GM21447 (cell line): ENCODE data around the gene DIAPH2.

Source experiments
- ATAC-seq: cut with Tn5 transposase; IDR thresholded peaks from one replicate; pipeline ENCODE4 v1.9.1; 2021; ENCODE audit not compliant: unreplicated experiment

Gene DIAPH2

GRCh38 chrX:97629597-97629985 is 944.9 kb downstream of the DIAPH2 start:
- ATAC-seq, result no peak

GRCh38 chrX:97633798-97634197 is 949.2 kb downstream of the DIAPH2 start:
- no peak for ATAC-seq

DNA sequence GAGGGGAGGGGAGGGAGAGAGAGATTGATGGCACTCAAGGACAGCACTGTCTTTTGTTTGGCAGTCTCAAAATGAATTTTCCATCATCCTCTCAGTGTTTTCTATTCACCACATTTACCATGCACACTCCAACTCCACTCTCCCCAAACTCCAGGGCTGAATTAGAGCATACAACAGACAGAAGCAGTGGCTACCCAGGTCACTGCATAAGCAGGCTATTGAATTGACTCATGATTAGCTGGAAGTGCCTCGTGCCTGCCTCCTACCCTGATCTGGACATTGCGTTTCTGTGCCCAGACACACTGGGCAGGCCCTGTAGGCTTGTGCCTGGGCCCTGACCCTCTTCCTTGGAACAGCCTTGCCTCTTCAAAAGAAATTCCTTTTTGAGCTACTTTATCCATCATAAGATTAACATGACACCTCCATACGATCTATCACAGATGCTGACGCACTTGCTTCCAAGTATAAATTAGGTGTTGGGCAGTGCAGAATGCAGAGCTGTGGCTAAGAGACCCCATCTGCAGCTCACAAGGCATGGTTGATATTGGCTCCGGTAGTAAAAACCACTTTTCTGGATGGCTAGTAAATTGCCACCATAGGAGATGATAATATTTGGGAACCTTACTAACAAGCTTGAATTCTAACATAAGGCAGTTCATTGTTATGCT is 952.0 kb downstream of the DIAPH2 start:
- no peak for ATAC-seq

DNA sequence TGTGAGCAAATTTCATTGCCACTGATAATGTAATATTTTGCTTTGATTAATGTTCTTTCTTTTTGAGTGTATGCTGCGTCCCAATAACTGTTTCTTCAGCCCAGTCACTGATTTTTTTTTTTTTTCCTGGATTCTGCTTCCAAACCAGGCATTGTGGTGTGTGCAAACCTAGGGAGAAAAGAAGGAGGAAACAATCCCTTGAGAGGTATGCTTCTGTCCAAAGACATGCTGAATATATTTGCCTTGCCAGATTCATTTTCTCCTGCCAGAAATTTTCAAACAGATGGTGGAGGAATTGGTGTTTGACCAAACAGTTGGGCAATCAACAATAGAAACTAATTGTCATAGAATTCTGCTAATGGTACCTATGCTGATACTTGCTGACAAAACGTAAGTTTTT is 952.6 kb downstream of the DIAPH2 start:
- ATAC-seq, result no peak

GRCh38 chrX:97638621-97639020 is 954.0 kb downstream of the DIAPH2 start:
- no peak for ATAC-seq

DNA sequence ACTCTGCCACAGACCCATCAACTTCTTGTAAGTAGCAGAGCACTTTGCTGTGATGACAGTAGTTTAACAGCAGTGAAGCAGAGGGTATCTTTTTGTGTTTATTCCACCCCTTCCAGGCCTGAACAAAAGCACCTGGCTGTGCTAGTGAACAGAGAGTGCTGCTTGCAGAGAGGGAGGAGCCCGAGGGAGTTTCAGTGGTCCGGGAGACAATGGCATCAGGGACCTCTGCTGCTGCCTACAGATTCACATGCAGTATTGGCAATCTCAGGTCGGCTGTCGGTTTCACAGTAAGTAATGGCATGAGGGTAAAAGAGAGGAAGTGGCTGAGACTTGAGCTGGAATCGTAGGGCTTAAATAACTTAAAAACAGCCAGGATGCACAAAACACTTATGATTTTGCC is 954.9 kb downstream of the DIAPH2 start:
- ATAC-seq, result peak; percentile 81
